Transverse colon (tissue), 3 donors: ENCODE measurements around the gene VPS13D.

Source experiments
- CTCF ChIP-seq, 5 experiments: fragments of 200-600 bp in 3 of 5; fragments of 450-650 bp in 2 of 5; sonication (generic) in 3 of 5; IDR thresholded peaks; 1 replicate in 2 of 5; 2 replicates in 3 of 5; pipeline ENCODE4 v1.5.1; 2016 to 2017; ENCODE audit warnings: antibody characterized with exemption in 5 of 5, inconsistent platforms in 3 of 5, mild to moderate bottlenecking in 2 of 5, moderate library complexity in 1 of 5
- POLR2A ChIP-seq: fragments of 450-650 bp; IDR thresholded peaks from one replicate; pipeline ENCODE4 v1.6.1; 2016; ENCODE audit warnings: antibody characterized with exemption, mild to moderate bottlenecking, moderate library complexity

- TF ChIP-seq CTCF (IDR thresholded peaks at IDR 0.05), result no peak
- no peak for TF ChIP-seq POLR2A
Measured at GRCh38 chr1:12342401-12343003, 112.7 kb downstream of the VPS13D start.
